A549 (cell line): ENCODE measurements around the gene TPCN2. TPM values are rescaled to one million over a fixed set of nuclear protein-coding genes. Genes with fewer than 3 reads are reported as not detected.

Source experiments
- ATAC-seq, 2 experiments: fragments of 200-7000 bp in 1 of 2; fragments of >200 bp in 1 of 2; cut with Nextera tagmentation in 1 of 2; cut with Tn5 transposase in 1 of 2; 3 replicates each; pipeline versions ENCODE4 v1.8.0 to v1.9.1; 2018 to 2020; ENCODE audit warnings: mild to moderate bottlenecking in 1 of 2, moderate library complexity in 1 of 2
- CTCF ChIA-PET: fragments of 300-600 bp; sonication (Branson Sonifier 250); formaldehyde crosslinking; extraction: SDS; loops from one replicate; lab custom pipeline; 2021; ENCODE audit warnings: antibody characterized with exemption, inconsistent platforms; lab: Yijun Ruan, JAX
- POLR2A ChIA-PET: fragments of 350-600 bp; formaldehyde crosslinking; extraction: SDS; loops from one replicate; lab custom pipeline; 2021; ENCODE audit warnings: antibody characterized with exemption, inconsistent platforms; lab: Yijun Ruan, JAX
- DNase-seq, 2 experiments: peaks; one replicate each; pipeline versions ENCODE4 v3.0.0 to v3.0.0-alpha.2; 2011 to 2016; ENCODE audit warnings: low read depth in 1 of 2, low spot score in 1 of 2
- FAIRE-seq: peaks from 2 replicates; lab custom pipeline; 2011; peaks lifted over from hg19 to GRCh38; lab: Jason Lieb, UNC
- H3K27ac ChIP-seq, 2 experiments: fragments of >200 bp; sonication (Bioruptor Twin); formaldehyde crosslinking; 3 replicates each; pipeline ENCODE4 v1.5.1; 2016 to 2017
- H3K4me1 ChIP-seq: fragments of >200 bp; sonication (Bioruptor Twin); formaldehyde crosslinking; 3 replicates; pipeline ENCODE4 v1.6.1; 2016
- H3K4me2 ChIP-seq: fragments of >200 bp; sonication (Bioruptor Twin); formaldehyde crosslinking; 3 replicates; pipeline ENCODE4 v1.6.1; 2016
- H3K4me3 ChIP-seq: fragments of >200 bp; sonication (Bioruptor Twin); formaldehyde crosslinking; 3 replicates; pipeline ENCODE4 v1.5.1; 2016
- H3K9me3 ChIP-seq: fragments of >200 bp; sonication (Bioruptor Twin); formaldehyde crosslinking; 3 replicates; pipeline ENCODE4 v1.6.1; 2016
- BHLHE40 ChIP-seq: IDR thresholded peaks from 2 replicates; pipeline ENCODE4 v1.6.1; 2012; ENCODE audit warnings: low read depth, low read length, inconsistent platforms
- CBX2 ChIP-seq: fragments of 200-600 bp; sonication (generic); IDR thresholded peaks from 2 replicates; pipeline ENCODE4 v1.6.1; 2016; ENCODE audit warnings: low read depth, mild to moderate bottlenecking, borderline replicate concordance
- CBX8 ChIP-seq: fragments of 200-600 bp; sonication (generic); IDR thresholded peaks from 2 replicates; pipeline ENCODE4 v1.6.1; 2016
- CHD2 ChIP-seq: fragments of 150-350 bp; IDR thresholded peaks from 2 replicates; pipeline ENCODE4 v1.6.1; 2014; ENCODE audit warnings: low read length; ENCODE audit not compliant: partially characterized antibody
- CHD4 ChIP-seq: fragments of 200-600 bp; sonication (generic); IDR thresholded peaks from 2 replicates; pipeline ENCODE4 v1.6.1; 2016; ENCODE audit warnings: antibody characterized with exemption, mild to moderate bottlenecking, borderline replicate concordance
- E2F6 ChIP-seq: IDR thresholded peaks from 2 replicates; pipeline ENCODE4 v1.6.1; 2012; ENCODE audit warnings: low read depth, borderline replicate concordance
- ESRRA ChIP-seq: fragments of 150-350 bp; IDR thresholded peaks from 2 replicates; pipeline ENCODE4 v1.6.1; 2014; ENCODE audit warnings: mild to moderate bottlenecking, low read length, borderline replicate concordance
- HES2 ChIP-seq: fragments of >200 bp; sonication (Bioruptor Twin); formaldehyde crosslinking; IDR thresholded peaks from 2 replicates; pipeline ENCODE4 v1.6.1; 2016
- HEYL ChIP-seq: fragments of 250-450 bp; sonication (Bioruptor Pico); IDR thresholded peaks from 2 replicates; pipeline ENCODE4 v1.8.0; 2021; ENCODE audit warnings: mild to moderate bottlenecking, moderate library complexity
- HOXA7 ChIP-seq: fragments of 250-450 bp; sonication (Bioruptor Pico); IDR thresholded peaks from 2 replicates; pipeline ENCODE4 v1.5.0; 2020; ENCODE audit warnings: mild to moderate bottlenecking, moderate library complexity
- HOXB5 ChIP-seq: fragments of 250-450 bp; sonication (Bioruptor Pico); IDR thresholded peaks from 2 replicates; pipeline ENCODE4 v1.5.0; 2020; ENCODE audit warnings: mild to moderate bottlenecking, moderate library complexity
- KDM1A ChIP-seq: fragments of 200-600 bp; sonication (generic); IDR thresholded peaks from 2 replicates; pipeline ENCODE4 v1.6.1; 2016; ENCODE audit warnings: low read depth, mild to moderate bottlenecking
- MAFK ChIP-seq: fragments of 450-650 bp; IDR thresholded peaks from 2 replicates; pipeline ENCODE4 v1.6.1; 2014; ENCODE audit not compliant: partially characterized antibody
- NR3C1 ChIP-seq: fragments of >200 bp; sonication (Bioruptor Twin); formaldehyde crosslinking; IDR thresholded peaks from 3 replicates; pipeline ENCODE4 v1.6.1; 2017
- PHF8 ChIP-seq: fragments of 200-600 bp; sonication (generic); IDR thresholded peaks from 2 replicates; pipeline ENCODE4 v1.6.1; 2016; ENCODE audit warnings: low read depth, mild to moderate bottlenecking, antibody characterized with exemption, moderate library complexity, borderline replicate concordance
- POLR2AphosphoS2 ChIP-seq: conservative IDR thresholded peaks from 2 replicates; pipeline ENCODE4 v1.6.1; 2012; ENCODE audit warnings: low read length, improper control_type of control experiment, inconsistent platforms
- RARB ChIP-seq: fragments of 250-450 bp; sonication (Bioruptor Pico); IDR thresholded peaks from 2 replicates; pipeline ENCODE4 v1.8.0; 2021; ENCODE audit warnings: mild to moderate bottlenecking, moderate library complexity
- RCOR1 ChIP-seq: fragments of 150-350 bp; IDR thresholded peaks from 2 replicates; pipeline ENCODE4 v1.6.1; 2014; ENCODE audit warnings: antibody characterized with exemption, low read length, low read depth
- RNF2 ChIP-seq: fragments of 200-600 bp; sonication (generic); IDR thresholded peaks from 2 replicates; pipeline ENCODE4 v1.6.1; 2016; ENCODE audit warnings: low read depth, mild to moderate bottlenecking, antibody characterized with exemption, moderate library complexity, borderline replicate concordance
- SMC3 ChIP-seq: fragments of >200 bp; sonication (Bioruptor Twin); formaldehyde crosslinking; IDR thresholded peaks from 3 replicates; pipeline ENCODE4 v1.6.1; 2018; ENCODE audit warnings: inconsistent platforms
- TP53 ChIP-seq: fragments of 250-450 bp; sonication (Bioruptor Pico); IDR thresholded peaks from 2 replicates; pipeline ENCODE4 v1.5.0; 2021; ENCODE audit warnings: mild to moderate bottlenecking, moderate library complexity
- ZC3H11A ChIP-seq: fragments of 450-650 bp; IDR thresholded peaks from 2 replicates; pipeline ENCODE4 v1.6.1; 2014; ENCODE audit warnings: antibody characterized with exemption, mild to moderate bottlenecking
- ZSCAN20 ChIP-seq: fragments of 250-450 bp; sonication (Bioruptor Pico); IDR thresholded peaks from 2 replicates; pipeline ENCODE4 v1.8.0; 2022; ENCODE audit warnings: mild to moderate bottlenecking, moderate library complexity
- WGBS: methylation state at CpG from one replicate; pipeline ENCODE4 v1.1.6; 2017; ENCODE audit errors: missing lambda C conversion rate; 5-methylcytosine and 5-hydroxymethylcytosine counted together
- polyA plus RNA-seq, 4 experiments: library from polyadenylated mRNA; depleted of rRNA in 3 of 4; stranded (reverse); fragments of >200 nt; fragmentation: RNase III in 1 of 4; extraction: RNeasy Plus Mini Kit Qiagen cat#74134 plus additional on column Dnase treatment in 1 of 4; gene quantifications; 2 replicates in 3 of 4; 3 replicates in 1 of 4; pipeline ENCODE4 v1.2.3, GENCODE V29; 2011 to 2017
- TF ChIP-seq, protein P1 (sequence below): IDR thresholded peaks from 2 replicates; pipeline ENCODE4 v1.6.1; 2012
- TF ChIP-seq, protein P2 (sequence below): fragments of 450-650 bp; IDR thresholded peaks from 2 replicates; pipeline ENCODE4 v1.6.1; 2014; ENCODE audit warnings: antibody characterized with exemption

TPCN2 gene
- polyA plus RNA-seq, 2 of the 4 experiments (the other 2 are of a cell fraction), result 8.1 to 8.8 TPM

DNA sequence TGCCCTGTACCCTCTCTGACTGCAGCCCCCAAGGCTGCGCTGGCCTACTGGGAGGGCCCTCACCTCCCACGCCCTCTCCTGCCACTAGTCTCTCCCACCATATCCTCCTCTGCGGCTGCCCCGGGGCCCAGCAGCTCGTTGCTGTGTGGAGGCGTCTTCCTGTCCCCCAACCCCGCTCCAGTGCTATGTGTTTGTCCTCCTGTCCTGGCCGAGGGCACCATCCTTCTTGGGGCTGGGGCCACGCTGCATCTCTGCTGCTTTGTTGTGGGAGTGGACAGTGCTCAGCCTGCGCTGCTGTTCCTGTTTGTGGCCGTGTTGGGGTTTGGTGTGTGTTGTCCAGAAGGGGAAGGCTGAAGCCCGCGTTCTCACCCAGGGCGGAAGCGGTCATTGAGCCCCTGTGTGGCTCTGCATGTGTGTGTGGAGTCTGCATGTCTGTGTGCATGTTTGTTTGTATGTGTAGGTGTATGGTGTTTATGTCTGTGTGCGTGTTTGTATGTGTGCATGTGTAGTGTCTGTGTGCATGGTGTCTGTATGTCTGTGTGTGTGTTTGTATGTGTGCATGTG, 15.7 kb downstream of the TPCN2 start:
- Histone ChIP-seq H3K4me1 (no peaks in the 10 kb centered on the region), H3K4me2 (no peak overlapping the region), H3K27ac (no peak overlapping the region), H3K4me3 (no peak overlapping the region), H3K9me3 (no peaks in the 10 kb centered on the region)
- 88% methylated on average over 16 of the region's 16 CpGs for WGBS
- POLR2A ChIA-PET, result no interaction called here
- no peak for ATAC-seq
- no peak for TF ChIP-seq RNF2
- TF ChIP-seq E2F6, result no peak
- TF ChIP-seq HES2, result no peak
- TF ChIP-seq POLR2AphosphoS2, result no peak
- TF ChIP-seq TP53 (CRISPR knock-in tag), result no peak
- TF ChIP-seq BHLHE40, result no peak
- TF ChIP-seq CHD2, result no peak
- no peak for TF ChIP-seq HEYL (CRISPR knock-in tag)
- TF ChIP-seq ZC3H11A, result no peak
- TF ChIP-seq MAFK, result no peak
- TF ChIP-seq NR3C1, result no peak
- TF ChIP-seq SMC3, result no peak
- no peak for TF ChIP-seq KDM1A
- no peak for TF ChIP-seq ESRRA
- FAIRE-seq, result no peak
- CTCF ChIA-PET, result no interaction called here
- no peak for DNase-seq

GRCh38 chr11:69065147-69065710, 16.5 kb downstream of the TPCN2 start:
- ChIA-PET POLR2A (no interaction called here), CTCF (interaction anchor here (0.7 to 1.0 kb wide), 3 partner anchors 9 to 72 kb away, joined by 3 read pairs; no protein-coding TSS in a partner anchor)
- DNase-seq, result no peak
- Histone ChIP-seq H3K4me2 (no peak overlapping the region), H3K27ac (no peak overlapping the region), H3K9me3 (no peaks in the 10 kb centered on the region), H3K4me1 (no peaks in the 10 kb centered on the region), H3K4me3 (no peak overlapping the region)
- TF ChIP-seq E2F6 (no peak), HOXA7 (CRISPR knock-in tag) (no peak), CBX2 (no peak)
- TF ChIP-seq, protein P1, sequence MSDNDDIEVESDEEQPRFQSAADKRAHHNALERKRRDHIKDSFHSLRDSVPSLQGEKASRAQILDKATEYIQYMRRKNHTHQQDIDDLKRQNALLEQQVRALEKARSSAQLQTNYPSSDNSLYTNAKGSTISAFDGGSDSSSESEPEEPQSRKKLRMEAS, result no peak
- WGBS, result 94% methylated on average over 16 of the region's 19 CpGs
- ATAC-seq, result no peak
- FAIRE-seq, result no peak

DNA sequence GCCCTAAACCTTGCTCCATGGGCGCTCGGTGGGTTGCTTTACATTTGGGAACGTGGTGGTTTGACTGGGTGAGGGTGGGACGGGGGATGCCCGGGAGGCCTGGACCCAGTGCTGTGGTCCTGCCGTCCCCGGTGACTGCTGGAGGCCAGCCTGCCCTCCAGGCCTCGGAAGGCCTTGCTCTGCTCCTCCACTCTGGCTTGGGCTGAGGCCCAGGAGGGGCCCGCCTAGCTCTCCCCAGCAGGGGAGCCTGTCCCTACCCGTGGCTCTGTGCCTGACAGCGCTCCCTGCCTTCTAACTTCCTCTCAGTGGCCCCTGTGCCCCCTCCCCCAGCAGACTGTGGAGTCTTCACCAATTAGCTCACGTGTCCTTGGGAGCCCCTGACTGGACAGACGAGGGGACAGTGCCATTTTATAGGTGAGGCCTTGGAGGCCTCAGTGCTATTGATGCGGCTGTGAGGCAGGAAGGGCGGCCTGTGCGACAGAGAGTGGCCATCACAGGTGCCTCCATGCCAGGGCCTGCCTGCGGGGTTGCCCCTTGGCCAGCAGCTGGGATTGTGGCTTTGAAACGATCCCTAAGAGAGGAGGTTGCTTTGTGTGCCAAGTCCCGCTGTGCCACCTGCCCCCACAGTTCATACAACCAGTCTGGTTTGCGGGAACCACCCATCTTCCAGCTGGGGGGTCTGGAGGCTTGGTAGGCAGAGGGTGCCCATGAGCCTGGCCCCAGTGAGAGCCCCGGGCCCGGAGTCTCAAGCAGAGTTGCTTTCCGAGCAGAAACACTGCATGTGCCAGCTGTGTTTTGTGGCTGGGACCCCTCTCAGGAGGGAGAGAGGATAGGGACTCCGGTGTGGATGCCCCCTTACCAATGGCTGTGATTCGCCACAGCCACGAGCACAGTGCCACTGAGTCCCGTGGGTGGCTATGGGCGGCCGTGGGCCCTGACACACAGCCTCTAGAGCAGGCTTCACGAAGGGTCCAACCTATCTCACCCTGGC, 17.7 kb downstream of the TPCN2 start:
- ATAC-seq, result no peak; a peak in 2 of 6 replicates
- ChIA-PET CTCF (interaction anchor here (0.7 to 1.0 kb wide), 5 partner anchors 8 to 505 kb away, joined by 3 to 5 read pairs (median 3); no protein-coding TSS in a partner anchor), POLR2A (no interaction called here)
- no peak for FAIRE-seq
- Histone ChIP-seq H3K4me1 (no peaks in the 10 kb centered on the region), H3K27ac (no peak overlapping the region), H3K4me2 (no peak overlapping the region), H3K4me3 (no peak overlapping the region), H3K9me3 (no peaks in the 10 kb centered on the region)
- TF ChIP-seq, protein P2, sequence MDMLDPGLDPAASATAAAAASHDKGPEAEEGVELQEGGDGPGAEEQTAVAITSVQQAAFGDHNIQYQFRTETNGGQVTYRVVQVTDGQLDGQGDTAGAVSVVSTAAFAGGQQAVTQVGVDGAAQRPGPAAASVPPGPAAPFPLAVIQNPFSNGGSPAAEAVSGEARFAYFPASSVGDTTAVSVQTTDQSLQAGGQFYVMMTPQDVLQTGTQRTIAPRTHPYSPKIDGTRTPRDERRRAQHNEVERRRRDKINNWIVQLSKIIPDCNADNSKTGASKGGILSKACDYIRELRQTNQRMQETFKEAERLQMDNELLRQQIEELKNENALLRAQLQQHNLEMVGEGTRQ, result no peak
- no peak for TF ChIP-seq HES2
- no peak for TF ChIP-seq RCOR1
- TF ChIP-seq, protein P1, result no peak
- no peak for TF ChIP-seq RNF2
- TF ChIP-seq TP53 (CRISPR knock-in tag), result no peak
- TF ChIP-seq ESRRA, result no peak
- TF ChIP-seq RARB, result no peak
- no peak for TF ChIP-seq E2F6
- no peak for TF ChIP-seq CBX8
- TF ChIP-seq ZSCAN20 (CRISPR knock-in tag), result no peak
- no peak for TF ChIP-seq PHF8
- no peak for TF ChIP-seq CHD2
- no peak for TF ChIP-seq HOXB5 (CRISPR knock-in tag)
- TF ChIP-seq CHD4, result no peak
- TF ChIP-seq KDM1A, result no peak
- 88% methylated on average over 24 of the region's 30 CpGs for WGBS
- DNase-seq, result no peak
